GM10266 (cell line): ENCODE measurements around the gene CLPTM1.
A peak's percentile ranks its signal among the peaks of the same experiment; 100 is the strongest.

Experiments
- DNase-seq: peaks from one replicate; pipeline ENCODE4 v3.0.0; 2012; ENCODE audit errors: extremely low spot score
- TF ChIP-seq, protein P1 (sequence below): IDR thresholded peaks from 2 replicates; pipeline ENCODE4 v1.5.1; 2012; ENCODE audit warnings: mild to moderate bottlenecking, low read depth; ENCODE audit not compliant: control insufficient read depth, insufficient read depth; ENCODE audit errors: missing control alignments

Gene CLPTM1

DNA sequence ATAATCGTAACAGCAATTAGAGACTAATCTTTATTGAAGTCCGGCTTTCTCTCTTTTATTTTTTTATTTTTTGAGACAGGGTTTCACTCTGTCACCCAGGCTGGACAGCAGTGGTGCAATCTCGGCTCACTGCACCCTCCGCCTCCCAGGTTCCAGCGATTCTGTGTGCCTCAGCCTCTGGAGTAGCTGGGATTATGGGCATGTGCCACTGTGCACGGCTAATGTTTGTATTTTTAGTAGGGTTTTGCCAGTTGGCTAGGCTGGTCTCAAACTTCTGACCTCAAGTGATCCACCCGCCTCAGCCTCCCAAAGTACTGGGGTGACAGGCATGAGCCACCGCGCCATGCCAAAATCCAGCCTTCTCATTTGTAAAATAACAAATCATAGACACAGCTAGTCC lies 5.6 kb upstream of the CLPTM1 start:
- no peak for DNase-seq
- TF ChIP-seq, protein P1, sequence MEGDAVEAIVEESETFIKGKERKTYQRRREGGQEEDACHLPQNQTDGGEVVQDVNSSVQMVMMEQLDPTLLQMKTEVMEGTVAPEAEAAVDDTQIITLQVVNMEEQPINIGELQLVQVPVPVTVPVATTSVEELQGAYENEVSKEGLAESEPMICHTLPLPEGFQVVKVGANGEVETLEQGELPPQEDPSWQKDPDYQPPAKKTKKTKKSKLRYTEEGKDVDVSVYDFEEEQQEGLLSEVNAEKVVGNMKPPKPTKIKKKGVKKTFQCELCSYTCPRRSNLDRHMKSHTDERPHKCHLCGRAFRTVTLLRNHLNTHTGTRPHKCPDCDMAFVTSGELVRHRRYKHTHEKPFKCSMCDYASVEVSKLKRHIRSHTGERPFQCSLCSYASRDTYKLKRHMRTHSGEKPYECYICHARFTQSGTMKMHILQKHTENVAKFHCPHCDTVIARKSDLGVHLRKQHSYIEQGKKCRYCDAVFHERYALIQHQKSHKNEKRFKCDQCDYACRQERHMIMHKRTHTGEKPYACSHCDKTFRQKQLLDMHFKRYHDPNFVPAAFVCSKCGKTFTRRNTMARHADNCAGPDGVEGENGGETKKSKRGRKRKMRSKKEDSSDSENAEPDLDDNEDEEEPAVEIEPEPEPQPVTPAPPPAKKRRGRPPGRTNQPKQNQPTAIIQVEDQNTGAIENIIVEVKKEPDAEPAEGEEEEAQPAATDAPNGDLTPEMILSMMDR, result no peak

DNA sequence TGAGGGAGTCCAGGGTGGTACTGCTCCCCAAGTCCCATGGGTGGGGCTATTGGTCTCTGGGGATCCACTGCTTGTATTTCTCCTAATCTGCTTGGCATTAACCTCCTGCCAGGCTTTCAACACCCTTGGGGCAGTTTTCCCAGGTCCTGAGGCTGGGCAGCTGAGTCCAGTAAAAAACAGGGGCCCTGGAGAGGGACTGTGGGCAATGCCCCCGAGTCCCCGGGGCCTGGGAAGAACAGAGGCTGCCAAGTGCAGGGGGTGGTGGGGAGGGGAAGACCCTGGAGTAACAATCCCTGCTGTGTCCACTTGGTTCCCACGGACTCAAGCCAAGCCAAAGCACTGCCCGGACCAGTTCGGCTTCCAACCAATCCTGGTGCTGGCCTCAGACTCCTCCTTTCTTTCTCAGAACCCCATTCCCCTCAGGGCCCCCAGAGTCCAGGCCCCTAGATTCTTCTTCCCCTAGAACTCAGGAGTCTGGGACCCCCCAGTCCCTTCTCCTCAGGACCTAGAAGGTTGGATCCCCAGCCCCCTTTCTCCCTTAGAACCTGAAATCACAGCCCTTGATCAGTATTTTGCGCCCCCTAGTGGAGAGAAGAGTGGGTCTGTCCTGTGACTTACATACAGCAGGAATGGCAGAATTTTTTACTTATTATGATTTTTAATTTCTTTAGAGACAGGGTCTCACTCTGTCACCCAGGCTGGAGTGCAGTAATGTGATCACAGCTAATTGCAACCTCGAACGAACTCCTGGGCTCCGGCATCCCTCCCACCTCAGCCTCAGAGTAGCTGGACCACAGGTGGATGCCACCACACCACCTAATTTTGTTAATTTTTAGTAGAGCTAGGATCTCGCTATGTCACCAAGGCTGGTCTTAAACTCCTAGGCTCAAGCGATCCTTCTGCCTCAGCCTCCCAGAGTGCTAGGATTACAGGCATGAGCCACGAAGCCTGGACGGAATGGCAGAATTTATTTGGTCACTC lies 3.7 kb upstream of the CLPTM1 start:
- TF ChIP-seq, protein P1, result peak; percentile 76
- peak; percentile 75 for DNase-seq

DNA sequence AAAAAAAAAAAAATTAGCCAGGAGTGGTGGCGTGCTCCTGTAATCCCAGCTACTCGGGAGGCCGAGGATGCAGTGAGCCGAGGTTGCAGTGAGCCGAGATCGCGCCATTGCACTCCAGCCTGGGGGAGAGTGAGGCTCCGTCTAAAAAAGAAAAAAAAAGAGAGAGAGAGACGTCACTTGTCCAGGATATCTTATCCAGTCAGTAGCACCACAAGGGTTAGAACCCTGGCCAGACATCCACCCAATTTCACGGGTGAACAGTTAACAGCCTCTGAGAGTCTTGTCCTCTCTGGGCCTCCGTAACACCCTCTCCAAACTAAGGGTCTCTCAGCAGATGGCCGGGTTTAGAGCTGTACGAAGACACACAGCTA lies 917 bp upstream of the CLPTM1 start:
- DNase-seq, result no peak
- TF ChIP-seq, protein P1, result no peak

DNA sequence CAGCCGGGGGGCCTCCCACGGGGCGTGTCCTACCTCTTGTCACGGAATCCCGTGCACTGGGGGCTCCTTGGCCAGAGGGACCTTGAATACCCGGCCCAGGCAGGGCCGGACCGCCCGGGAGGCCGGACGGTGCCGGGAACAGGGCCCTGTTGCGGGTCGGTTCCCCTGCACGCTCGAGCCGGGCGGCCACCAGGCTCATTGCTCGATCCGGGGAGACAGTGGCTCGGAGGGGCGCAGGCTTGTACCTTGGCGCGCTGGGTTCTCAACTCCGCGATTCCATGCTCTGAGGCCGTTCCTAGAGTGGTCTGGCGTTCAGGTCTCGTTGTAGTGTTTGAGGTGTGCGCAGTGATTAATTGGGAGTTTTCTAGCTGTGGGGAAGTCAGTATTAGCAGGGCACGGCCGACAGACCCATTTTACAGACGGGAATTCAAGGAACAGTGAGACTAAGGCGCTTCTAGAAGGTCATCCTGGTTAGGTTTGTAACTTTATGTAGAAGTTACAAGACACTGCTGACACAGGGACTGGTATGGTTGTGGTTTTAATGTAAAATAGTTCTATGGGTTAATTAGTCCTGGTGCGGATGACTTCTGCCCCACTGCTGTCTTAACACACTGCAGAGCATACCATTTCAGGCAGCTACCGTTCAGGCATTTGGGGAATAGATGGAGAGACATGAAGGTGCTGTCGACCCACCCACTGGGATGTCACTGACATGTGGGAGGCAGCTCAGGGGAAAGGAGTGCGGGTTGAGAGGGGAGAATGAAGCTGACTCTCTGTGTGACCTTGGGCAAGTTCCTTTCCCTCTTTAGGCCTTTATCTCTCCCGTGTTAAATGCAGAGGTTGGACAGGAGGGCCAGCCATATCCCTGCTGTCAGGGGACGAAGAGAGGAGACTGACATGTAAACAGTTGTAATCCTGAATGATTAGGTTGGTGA lies 592 bp downstream of the CLPTM1 start:
- no peak for DNase-seq

DNA sequence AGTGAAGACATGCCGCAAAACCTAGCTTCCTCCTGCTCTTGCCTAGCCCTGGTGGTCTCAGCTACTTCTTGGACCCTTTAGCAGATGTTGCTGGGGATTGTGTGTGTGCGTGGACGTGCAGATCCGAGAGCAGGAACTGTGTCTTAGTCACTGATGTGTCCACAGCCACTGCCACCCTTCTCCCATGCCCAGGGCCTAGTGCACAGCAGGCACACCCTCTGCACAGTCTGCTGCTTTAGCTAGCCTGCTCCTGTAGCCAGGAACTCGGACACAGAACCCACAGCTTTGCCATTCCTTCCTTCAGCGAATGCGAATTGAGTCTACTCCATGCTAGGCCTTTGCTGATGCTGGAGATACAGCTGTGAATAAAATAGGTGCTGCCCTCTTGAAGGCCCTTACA lies 2.3 kb downstream of the CLPTM1 start:
- DNase-seq, result no peak

More for the DNA sequence above, 592 bp downstream of the CLPTM1 start:
- TF ChIP-seq, protein P1, result no peak

DNA sequence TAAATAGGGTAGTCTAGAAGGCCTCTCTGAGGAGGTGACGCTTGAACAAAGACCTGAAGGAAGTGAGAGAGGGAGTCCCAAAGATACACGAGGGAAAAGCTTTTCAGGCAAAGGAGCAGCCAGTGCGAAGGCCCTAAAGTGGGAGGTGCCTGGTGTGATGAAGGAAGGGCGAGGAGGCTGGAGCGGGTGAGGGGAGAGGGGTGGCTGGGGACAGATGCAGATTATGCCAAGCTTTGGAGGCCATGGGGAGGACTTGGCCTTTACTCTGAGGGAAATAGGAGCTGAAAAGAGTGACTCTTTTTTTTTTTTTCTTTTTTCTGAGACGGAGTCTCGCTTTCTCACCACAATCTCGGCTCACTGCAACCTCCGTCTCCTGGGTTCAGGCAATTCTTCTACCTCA lies 2.9 kb downstream of the CLPTM1 start:
- TF ChIP-seq, protein P1, result no peak
- DNase-seq, result no peak

More for the DNA sequence above, 2.3 kb downstream of the CLPTM1 start:
- TF ChIP-seq, protein P1, result no peak
